ENCODE results near the gene IQCH.
"Not testable (repeated sequence)": the region's sequence is repeated elsewhere in the genome, so short reads cannot be mapped to it uniquely, and the experiment has no call there.

The IQCH gene

DNA sequence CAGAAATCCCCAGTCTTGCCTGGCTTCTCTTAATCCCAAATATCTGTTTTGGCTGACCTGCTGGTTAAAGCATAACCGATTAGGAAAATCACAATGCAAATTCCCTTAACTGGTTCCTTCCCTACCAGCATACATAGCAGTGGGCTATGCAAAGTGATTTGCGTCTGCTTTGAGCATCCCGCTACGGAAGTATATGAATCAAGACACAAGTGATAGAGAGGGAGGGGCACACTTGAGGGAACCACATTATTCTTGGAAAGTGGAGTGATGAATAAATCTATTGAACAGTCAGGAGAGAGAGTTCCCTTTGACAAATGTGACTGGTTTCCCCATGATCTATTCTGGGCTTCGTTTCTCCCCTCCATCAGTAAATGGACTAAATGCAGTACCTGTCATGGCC is 146.8 kb downstream of the IQCH start:
- DNase-seq = no peak

DNA sequence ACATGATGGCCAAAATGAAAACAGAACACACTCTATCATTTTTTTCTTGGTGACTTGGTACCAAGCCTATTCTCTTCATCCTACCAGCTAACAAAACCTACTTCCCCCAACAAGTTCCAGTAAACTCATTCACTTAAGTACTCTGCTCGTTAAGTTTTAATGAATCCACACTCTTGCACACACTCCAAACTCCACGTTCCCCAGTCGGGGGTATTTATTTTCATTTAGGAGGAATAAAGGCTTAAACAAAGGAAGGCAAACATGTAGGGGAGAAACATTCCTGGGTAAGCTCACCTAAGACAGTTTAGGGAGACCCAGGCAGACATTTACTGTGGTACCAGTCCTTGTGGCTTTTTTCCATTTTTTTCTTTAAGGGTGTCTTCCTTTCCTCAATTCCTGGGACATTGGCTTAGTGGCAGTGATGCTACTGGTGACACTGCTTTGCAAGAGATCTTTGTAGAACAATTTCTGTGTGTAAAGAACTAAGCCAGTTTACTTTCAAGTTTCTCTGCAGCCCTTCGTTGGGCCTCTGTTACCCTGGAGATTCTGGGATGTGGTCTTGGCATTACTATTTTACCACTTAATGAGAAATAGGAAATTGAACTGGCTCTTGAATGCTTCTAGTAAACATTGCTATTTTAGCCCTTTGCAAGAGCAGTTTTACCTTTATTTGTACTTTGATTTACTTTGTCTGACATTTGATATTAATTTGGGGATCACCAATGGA is 149.0 kb downstream of the IQCH start:
- no peak for DNase-seq

DNA sequence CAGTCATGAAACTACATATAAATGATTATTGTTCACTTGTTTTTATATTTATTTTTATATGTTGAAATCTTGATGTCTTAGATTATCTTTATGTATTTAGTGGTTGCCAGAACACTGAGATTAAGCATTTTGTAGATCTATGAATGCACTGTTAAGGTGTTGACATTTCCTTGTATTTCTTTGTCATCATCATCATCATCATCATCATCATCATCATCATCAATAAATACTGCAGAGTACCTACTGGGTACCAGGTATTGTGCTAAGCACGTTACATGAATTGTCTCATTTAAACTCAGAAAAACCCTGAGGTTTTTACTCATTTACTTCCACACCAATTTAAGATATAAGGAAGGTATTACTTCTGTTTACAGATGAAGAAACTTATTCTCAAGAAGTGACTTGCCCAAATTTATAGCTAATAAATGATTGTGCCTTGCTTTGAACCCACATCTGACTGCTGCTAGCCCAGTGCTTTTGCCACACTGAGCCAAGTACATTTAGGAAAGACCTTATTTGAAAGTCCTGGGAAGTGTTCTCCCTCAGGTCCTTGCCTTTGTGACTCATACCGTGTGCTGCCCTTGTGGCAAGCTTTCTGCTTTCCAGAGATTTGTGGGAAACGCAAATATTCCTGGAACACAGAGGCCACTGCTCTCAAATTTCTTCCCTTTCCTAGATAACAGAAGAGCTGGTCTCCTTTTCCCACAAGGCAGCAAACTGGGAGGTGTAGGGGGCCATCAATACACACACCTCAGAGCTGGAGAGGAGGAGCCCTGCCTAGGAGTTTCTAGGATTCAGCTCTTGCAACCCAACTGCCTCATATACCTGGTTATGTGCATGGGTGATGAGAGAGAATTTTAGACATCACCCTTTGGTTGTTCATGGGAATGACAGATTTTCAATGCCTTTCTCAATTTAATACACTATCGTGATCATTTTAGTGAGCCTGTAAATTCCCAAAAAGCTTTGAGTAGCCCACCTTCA is 150.9 kb downstream of the IQCH start:
- no peak for DNase-seq

DNA sequence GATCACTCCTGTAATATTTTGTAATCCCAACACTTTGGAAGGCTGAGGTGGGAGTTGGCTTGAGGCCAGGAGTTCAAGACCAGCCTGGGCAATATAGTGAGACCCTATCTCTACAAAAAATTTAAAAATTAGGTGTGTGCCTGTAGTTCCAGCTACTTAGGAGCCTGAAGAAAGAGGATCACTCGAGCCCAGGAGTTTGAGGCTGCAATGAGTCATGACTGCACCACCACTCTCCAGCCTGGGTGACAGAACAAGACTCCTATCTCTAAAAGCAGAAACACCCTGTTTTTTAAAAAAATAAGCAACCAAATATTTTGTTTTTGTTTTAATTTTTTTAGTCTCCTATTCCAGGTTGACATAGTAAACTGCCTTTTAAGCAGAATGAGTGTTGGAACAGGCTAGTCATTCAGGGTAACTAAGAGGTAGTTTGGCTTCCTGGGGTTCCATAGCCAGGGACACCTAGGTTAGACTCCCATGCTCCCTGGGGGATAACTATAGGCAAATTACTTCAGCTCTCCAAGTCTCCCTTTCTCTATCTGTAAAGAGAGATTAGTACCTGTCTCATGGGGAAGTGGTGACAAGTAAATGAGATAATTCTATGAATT is 151.8 kb downstream of the IQCH start:
- no peak for DNase-seq

DNA sequence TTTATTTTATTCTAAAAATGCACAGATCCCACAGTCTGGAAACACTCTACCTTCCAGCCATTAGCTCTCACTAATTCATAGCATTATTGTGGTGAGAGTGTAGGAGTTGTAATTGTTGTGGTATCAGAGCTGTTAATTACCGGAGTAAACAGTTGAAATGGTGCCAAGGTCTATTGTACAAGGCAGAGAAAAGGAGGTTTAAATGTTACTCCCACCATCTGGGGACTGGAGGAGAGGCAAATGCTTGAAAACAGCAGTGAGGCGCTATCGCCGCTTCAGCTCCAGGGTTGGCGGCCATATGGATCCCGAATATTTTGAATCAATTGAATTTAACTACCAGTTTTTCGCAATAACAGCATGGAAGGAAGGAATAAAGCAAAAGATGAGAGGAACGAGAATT is 153.2 kb downstream of the IQCH start:
- DNase-seq = peak; percentile 87

DNA sequence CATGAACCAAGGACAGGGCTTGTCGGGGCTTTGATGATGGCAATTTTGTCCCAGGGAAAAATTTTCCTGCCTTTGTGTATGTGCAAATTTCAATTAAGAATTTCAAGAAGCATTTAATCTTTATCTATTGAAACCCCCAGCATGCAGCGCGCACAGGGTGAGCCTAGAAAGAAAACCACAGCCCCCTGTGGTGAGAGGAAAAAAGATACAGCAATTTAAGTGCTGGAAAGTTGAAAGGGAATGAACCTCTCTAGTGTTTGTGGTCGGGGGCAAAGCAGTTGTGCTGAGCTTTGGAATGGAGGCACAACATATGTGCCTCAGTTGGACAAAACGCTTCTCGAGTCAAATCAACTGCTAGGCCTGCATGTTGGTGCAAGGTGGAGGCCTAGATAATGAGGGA is 154.6 kb downstream of the IQCH start:
- no peak for DNase-seq

DNA sequence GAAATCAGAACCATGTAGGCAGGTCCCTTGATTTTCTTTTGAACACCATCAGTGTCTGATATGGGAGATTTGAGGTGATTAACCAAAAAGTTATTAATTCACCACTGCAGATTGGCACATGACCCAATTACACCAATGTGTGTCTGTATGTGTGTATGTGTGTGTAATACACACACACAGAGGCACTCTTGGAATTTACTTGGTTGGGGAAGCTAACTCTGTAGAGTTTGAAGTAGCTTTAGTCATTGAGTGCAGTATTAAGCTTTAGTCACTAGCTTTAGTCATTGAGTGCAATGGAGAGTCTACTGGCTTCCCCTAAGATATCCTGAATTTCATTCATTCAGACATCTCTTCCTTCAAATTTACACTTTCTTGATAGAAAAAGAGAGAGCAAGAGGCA is 156.9 kb downstream of the IQCH start:
- DNase-seq = no peak

DNA sequence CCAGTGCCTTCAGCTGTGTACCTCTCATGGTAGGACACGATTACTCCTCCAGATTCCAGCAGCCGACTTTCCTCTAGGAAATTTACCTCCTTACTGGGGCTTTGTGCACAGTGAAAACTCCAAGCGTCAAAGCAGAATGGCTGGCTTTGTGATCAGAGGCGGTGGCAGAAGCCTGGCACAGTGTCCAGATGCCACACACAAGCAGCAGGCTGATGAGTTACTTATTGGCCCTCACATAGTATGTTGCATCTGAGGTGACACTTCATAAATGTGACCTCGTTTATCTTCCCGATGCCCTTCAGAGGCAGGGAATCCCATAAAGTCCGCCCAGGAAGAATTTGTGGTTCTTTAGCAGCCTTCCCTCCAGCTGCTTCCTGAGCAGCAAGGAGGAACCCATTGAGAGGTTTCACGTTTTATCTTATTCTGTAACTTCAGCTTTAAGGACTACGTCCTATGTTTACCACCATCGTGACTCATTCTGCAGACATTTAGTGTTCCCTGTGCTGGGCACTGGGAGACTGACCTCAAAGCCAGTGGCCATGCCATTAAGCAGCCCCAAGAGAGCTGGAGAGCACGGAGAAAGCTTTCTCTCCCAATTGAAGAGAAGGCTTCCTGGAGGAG is 159.3 kb downstream of the IQCH start:
- no peak for DNase-seq

DNA sequence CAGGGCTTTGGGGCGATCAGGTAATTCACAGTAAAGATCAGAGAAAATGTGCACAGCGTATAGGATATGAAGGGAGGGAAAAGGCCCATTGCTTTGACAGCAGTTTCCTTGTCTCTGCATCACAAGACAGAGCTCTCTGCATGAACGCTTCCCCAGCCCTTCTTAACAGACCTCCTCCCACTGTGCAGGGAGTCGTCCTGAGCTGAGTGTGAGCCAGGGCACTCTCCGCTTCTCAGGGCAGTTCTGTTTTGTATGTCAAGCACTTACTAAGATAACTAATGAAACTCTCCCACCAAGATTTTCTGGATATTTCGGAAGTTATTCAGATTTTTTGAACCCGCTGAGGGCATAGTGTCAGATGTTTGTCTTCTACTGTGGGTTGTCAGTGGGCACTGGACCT is 160.6 kb downstream of the IQCH start:
- no peak for DNase-seq

DNA sequence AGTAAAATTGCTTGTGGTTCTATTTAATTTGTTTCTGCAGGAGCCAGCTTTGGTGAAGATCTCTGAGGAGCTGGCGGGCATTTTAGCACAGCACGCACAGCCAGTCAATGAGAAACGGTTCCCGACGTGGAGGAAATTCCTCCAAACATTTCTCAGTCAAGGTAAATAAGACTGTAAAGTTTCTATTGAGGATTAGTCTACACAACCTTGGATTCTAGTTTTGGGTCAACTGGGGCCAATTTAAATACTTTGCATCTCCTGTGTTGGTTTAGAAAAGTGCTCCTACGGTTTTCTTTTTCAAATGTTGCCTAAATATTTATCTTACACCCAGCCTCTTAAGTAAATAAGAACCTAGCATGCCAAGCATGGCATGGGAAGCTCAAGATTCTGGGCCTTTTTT is 162.3 kb downstream of the IQCH start:
- DNase-seq = no peak

DNA sequence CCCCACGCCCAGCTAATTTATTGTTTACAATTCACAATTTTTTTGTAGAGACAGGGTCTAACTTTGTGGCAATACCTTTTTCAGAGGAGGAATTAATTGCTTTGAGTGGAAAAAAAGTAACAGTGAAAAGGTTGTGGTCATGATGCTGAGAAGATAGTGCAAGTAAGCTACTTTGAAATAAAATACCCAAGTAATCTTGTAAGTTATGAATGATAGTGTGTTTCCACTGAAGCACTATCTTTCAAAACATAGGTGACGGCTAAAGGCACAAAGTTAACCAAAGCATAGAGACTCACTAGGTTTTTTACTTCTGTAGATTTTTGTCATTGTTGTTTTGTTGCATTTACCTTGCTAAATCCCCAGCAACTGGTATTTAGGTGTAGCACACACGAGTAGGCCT is 165.1 kb downstream of the IQCH start:
- no peak for DNase-seq

DNA sequence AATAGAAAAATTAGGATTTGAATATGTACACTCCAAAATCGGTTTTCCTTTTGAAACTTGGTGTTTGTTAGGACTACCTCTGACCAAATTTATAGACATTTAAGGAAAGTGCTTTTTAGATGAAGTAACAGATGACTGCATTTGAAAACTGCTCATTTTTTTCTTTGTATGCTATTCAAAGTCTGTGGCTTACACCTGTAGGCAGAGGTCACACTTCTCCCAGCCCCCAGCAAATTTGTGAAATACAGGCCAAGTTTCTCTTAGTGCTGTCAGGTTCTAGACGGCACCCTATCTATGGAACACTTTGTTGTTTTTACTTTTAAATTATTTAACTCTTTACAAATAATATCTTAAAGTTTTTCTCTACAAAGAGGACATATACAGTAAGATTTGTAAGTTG is 165.6 kb downstream of the IQCH start:
- DNase-seq = no peak

DNA sequence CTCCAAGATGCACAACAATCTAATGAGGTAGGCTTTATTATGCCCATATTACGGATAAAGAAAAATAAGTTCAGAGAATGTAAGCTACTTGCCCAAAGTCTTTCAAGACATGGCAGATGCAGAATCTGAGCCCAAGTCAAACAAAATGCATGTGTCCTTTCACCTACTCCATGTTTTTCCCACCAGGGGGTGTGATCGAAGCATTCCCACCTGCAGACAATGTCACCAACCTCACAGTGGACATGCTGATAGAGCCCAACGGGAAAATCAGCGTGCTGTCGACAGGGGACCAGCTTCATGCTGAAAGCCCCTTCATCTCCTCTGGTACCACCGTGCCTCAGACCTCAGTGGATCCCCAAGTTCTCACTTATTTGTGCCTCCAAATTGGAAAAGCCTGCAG is 166.5 kb downstream of the IQCH start:
- DNase-seq = no peak

DNA sequence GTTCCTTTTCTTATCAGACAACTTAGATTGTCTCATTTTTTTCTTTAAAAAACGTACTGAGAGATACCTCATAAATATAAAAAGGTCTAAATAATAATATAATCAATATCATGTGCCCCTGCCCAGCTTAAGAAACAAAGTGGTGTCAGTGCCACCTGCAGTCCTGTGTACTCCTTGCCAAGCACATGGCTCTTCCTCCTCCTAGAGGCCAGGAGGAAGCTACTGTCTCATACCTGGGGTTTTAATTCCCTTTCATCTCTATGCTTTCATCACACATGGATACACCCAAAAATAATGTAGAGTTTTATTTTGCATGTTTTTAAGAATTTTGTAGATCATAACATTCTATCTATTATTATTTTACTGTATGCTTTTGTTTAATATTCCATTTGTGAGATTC is 167.7 kb downstream of the IQCH start:
- DNase-seq = no peak

DNA sequence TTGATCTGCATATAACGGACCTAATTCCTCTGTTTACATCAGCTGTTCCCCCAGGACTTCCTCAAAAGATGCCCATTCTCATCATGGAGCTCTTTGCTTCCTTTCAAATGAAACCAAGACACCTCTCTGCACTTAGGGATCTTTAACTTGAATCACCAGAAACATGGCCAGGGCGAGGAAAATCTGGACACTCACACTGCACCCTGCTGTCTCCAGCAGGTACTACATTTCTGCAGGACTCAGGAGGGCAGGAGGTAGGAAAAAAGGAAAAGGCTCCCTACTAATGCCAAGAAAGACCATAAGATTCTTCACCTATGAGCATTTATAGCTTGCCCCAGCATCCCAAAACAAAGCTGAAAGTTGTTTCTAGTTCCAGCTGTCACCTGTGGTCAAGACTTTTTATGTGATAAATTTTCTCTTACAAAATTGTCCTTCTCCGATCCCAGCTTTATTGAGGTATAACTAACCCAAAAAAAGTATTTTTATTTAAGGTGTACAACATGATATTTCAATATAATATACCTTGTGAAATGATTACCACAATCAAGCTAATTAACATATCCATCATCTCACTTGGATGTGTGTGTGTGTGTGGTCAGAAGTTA is 179.0 kb downstream of the IQCH start:
- DNase-seq = no peak

DNA sequence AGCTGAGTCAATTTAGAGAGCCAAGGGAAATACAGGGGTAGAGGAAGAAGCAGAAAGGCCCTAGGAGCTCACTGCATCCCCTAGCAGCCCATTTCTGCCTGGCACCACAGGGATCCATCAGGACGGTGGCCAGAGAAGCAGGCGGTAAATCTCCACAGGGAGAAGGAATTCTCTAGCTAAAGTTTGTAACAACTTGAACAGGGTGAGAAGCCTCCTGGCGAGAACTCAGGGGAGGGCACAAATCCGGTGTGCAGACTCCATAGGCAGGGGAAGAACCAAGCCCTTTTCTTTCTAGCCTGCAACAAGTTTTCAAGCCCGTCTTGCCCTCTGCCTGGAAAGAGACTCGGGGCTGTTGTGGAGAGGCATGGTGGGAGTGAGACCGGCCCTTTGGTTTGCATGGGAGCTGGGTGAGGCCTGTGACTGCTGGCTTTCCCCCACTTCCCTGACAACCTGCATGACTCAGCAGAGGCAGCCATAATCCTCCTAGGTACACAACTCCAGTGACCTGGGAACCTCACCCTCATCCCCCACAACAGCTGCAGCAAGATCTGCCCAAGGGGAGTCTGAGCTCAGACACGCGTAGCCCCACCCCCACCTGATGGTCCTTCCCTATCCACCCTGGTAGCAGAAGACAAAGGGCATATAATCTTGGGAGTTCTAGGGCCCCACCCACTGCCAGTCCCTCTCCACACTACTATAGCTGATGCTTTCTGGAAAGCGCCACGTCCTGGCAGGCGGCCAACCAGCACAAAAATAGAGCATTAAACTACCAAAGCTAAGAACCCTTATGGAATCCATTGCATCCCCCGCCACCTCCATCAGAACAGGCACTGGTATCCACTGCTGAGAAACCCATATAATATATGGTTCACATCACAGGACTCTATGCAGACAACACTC is 182.0 kb downstream of the IQCH start:
- DNase-seq = not testable (repeated sequence)

DNA sequence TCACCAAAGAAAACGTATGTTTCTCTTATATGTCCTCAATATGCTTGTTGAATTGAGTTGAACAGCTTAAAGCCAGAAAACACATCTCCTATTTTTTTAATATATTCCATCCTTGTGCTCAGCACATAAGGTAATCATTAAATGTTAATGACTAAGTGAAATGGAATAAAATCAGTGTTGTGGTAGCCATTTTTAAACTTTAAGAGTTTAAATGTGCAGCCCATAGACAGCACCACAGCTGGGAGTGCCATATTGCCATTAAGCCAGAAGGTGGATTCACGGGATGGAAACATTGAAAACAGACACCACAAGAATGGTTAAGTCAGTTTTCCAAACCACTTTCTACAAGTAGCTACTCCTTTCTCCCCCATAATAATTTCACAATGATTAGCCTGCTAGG is 189.5 kb downstream of the IQCH start:
- DNase-seq = no peak

DNA sequence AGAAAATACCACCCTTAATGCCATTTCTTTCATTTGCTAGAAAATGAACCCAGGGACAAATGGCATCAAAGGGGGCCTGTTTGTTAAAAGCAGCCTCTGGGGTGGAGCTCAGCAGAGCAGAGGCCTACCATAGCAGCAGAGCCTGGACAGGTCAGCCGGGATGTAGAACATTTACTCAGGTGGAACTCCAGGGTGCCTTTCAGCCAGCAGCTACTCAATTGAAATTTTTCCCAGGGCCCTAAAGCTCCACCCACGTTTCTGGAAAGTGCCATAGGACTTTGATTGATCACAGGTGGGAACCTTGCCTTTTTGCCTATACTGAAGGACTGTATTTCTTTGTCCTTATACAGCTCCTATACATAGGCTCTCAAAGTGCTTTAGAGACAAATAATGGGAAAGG is 191.9 kb downstream of the IQCH start:
- no peak for DNase-seq

DNA sequence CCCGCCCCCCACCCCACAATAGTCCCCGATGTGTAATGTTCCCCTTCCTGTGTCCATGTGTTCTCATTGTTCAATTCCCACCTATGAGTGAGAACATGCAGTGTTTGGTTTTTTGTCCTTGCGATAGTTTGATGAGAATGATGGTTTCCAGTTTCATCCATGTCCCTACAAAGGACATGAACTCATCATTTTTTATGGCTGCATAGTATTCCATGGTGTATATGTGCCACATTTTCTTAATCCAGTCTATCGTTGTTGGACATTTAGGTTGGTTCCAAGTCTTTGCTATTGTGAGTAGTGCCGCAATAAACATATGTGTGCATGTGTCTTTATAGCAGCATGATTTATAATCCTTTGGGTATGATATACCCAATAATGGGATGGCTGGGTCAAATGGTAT is 193.8 kb downstream of the IQCH start:
- not testable (repeated sequence) for DNase-seq

DNA sequence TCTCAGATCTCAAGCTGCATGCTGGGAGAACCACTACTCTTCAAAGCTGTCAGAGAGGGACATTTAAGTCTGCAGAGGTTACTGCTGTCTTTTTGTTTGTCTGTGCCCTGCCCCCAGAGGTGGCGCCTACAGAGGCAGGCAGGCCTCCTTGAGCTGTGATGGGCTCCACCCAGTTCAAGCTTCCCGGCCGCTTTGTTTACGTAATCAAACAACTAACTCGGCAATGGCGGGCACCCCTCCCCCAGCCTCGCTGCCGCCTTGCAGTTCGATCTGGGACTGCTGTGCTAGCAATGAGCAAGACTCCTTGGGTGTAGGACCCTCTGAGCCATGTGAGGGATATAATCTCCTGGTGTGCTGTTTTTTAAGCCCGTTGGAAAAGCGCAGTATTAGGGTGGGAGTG is 199.1 kb downstream of the IQCH start:
- not testable (repeated sequence) for DNase-seq

DNA sequence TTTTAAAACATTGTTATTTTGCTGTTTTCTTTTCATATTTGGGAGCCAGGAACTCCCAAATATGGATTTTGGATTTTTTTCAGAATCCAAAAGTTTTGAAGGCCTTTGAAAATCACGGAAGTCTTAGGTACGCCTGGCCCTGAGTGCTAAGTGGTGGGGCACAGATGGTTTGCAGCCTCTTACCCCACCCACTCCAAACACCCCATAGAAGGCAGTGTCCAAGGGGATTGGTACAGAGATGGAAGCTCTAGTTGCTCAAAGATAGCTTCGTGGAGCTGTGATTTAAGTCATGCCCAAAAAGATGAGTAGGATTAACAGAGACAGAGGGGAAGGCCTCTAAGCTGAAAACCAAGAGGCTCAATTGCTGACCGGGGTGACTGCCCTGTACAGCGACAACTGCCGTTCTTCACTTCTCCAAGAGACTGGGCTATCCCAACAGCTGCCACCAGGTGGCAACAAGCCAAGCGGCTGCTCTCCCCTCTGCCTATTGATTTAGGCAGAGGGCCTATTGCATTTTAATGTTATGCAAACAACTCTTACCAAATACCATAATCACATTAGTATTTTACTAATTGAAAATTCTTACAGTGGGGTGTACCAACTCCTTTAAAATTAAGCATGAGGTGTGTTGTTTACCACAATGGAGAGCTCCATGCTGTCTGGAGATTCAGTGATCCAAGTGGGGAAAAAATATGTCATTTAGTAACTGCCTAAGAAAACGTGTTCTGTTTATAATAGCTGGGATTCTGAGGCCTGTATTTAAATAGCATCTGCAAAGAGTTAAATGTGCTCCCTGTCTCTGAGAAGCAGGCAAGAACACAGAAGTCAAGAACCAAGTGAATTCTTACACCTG is 202.3 kb downstream of the IQCH start:
- peak; percentile 35 for DNase-seq
